Tibial artery (tissue), 4 donors: ENCODE results near the gene SLC25A29.

Source experiments
- DNase-seq, 2 donors: peaks; one replicate each; pipeline ENCODE4 v3.0.0-alpha.2; 2019
- H3K27ac ChIP-seq, 2 donors: fragments of 200-600 bp; sonication (generic) in 1 of 2; 1 replicate in 1 of 2; 2 replicates in 1 of 2; pipeline ENCODE4 v1.5.1; 2018 to 2019; ENCODE audit warnings: mild to moderate bottlenecking in 1 of 2
- H3K27me3 ChIP-seq, 2 donors: fragments of 200-600 bp; sonication (generic) in 1 of 2; one replicate each; pipeline versions ENCODE4 v1.5.1 to v1.6.0; 2016 to 2019
- H3K36me3 ChIP-seq, 3 donors: fragments of 200-600 bp; sonication (generic) in 2 of 3; one replicate each; pipeline ENCODE4 v1.5.1; 2016 to 2019; ENCODE audit warnings: mild to moderate bottlenecking in 2 of 3
- H3K4me1 ChIP-seq, 4 donors: fragments of 200-600 bp; sonication (generic) in 2 of 4; 1 replicate in 3 of 4; 2 replicates in 1 of 4; pipeline ENCODE4 v1.5.1; 2016 to 2019
- H3K4me3 ChIP-seq, 2 donors: fragments of 200-600 bp; sonication (generic) in 1 of 2; 1 replicate in 1 of 2; 2 replicates in 1 of 2; pipeline ENCODE4 v1.5.1; 2018 to 2019; ENCODE audit warnings: mild to moderate bottlenecking in 2 of 2
- H3K9me3 ChIP-seq, 3 donors: fragments of 200-600 bp; sonication (generic) in 1 of 3; one replicate each; pipeline ENCODE4 v1.5.1; 2016 to 2019
- CTCF ChIP-seq, 2 experiments: fragments of 200-600 bp in 1 of 2; fragments of 450-650 bp in 1 of 2; IDR thresholded peaks; one replicate each; pipeline ENCODE4 v1.5.1; 2017 to 2019; ENCODE audit warnings: antibody characterized with exemption in 2 of 2, mild to moderate bottlenecking in 1 of 2, moderate library complexity in 1 of 2
- intact Hi-C: fragments of 100-400 bp; cut with DNase I; formaldehyde crosslinking; loops from one replicate; pipeline ENCODE4 v1.15.0; 2023; ENCODE audit warnings: low total_unique reads

The SLC25A29 gene

GRCh38 chr14:100306101-100306997 lies at the start of gene SLC25A29:
Gene SLC25A29, minus strand, starts transcription at chr14:100306444. Its CDS starts 212 bp downstream, at chr14:100306232.
- no peaks in the 10 kb centered on the region for H3K36me3 ChIP-seq
- H3K27ac ChIP-seq, result peak within 1 kb of the TSS; percentile 79 to 82
- peaks cover 0 to 1% of the 10 kb centered on the region in 2 donors for H3K27me3 ChIP-seq
- peak within 1 kb of the TSS; percentile 80 for H3K4me3 ChIP-seq
- H3K9me3 ChIP-seq, result no peaks in the 10 kb centered on the region
- peaks cover 0 to 41% (median 27%) of the 10 kb centered on the region in 4 donors for H3K4me1 ChIP-seq
- intact Hi-C loops, result loop anchor here (5.0 kb wide), 2 partner anchors 64 to 71 kb away; partner anchors contain the start of gene WDR25
- TF ChIP-seq CTCF (IDR thresholded peaks at IDR 0.05), result no peak
- peak; percentile 86 to 95 for DNase-seq

GRCh38 chr14:100350986-100351385 lies 44.7 kb upstream of the SLC25A29 start:
- Histone ChIP-seq H3K27ac (no peak overlapping the region), H3K27me3 (no peaks in the 10 kb centered on the region), H3K4me3 (no peak overlapping the region), H3K4me1 (no peaks in the 10 kb centered on the region), H3K36me3 (peaks cover 34 to 94% (median 83%) of the 10 kb centered on the region in 3 donors), H3K9me3 (no peaks in the 10 kb centered on the region)
- no peak for TF ChIP-seq CTCF (IDR thresholded peaks at IDR 0.05)
- intact Hi-C loops, result no loop called here
- DNase-seq, result no peak

- intact Hi-C loops, result no loop called here
- H3K4me3 ChIP-seq, result no peak overlapping the region
- no peak overlapping the region for H3K27ac ChIP-seq
- no peak for DNase-seq
- H3K27me3 ChIP-seq, result no peaks in the 10 kb centered on the region
- TF ChIP-seq CTCF (IDR thresholded peaks at IDR 0.05), result no peak
- H3K9me3 ChIP-seq, result no peaks in the 10 kb centered on the region
- no peaks in the 10 kb centered on the region for H3K4me1 ChIP-seq
- H3K36me3 ChIP-seq, result peaks cover 34 to 92% (median 86%) of the 10 kb centered on the region in 3 donors
These were observed 44.2 kb upstream of the SLC25A29 start for GRCh38 chr14:100350276-100350926.

- no peak for DNase-seq
- H3K4me1 ChIP-seq, result no peaks in the 10 kb centered on the region
- no peak for TF ChIP-seq CTCF (IDR thresholded peaks at IDR 0.05)
- H3K27me3 ChIP-seq, result no peaks in the 10 kb centered on the region
- intact Hi-C loops, result no loop called here
- no peak overlapping the region for H3K27ac ChIP-seq
- H3K4me3 ChIP-seq, result no peak overlapping the region
- peaks cover 27 to 80% (median 72%) of the 10 kb centered on the region in 3 donors for H3K36me3 ChIP-seq
- no peaks in the 10 kb centered on the region for H3K9me3 ChIP-seq
These were observed 42.8 kb upstream of the SLC25A29 start for GRCh38 chr14:100348784-100349685.

GRCh38 chr14:100348253-100348729 lies 42.0 kb upstream of the SLC25A29 start:
- Histone ChIP-seq H3K27me3 (no peaks in the 10 kb centered on the region), H3K36me3 (peaks cover 26 to 72% (median 65%) of the 10 kb centered on the region in 3 donors), H3K9me3 (no peaks in the 10 kb centered on the region), H3K27ac (no peak overlapping the region), H3K4me3 (no peak overlapping the region), H3K4me1 (no peaks in the 10 kb centered on the region)
- no peak for TF ChIP-seq CTCF (IDR thresholded peaks at IDR 0.05)
- intact Hi-C loops, result no loop called here
- DNase-seq, result no peak
